ENCODE results near the gene ITGB1BP2.

The ITGB1BP2 gene

GRCh38 chrX:71301195-71301924, at the start of gene ITGB1BP2:
Gene ITGB1BP2, plus strand, starts transcription at chrX:71301750. Its CDS starts 57 bp downstream, at chrX:71301807.
- DNase-seq (ENCODE audit: extremely low spot score): no peak
- CTCF ChIA-PET: no interaction called here
- TF ChIP-seq NFRKB (IDR thresholded peaks at IDR 0.05) (no peak), TARDBP (IDR thresholded peaks at IDR 0.05) (no peak), BHLHE40 (IDR thresholded peaks at IDR 0.05; ENCODE audit: borderline replicate concordance) (no peak), SP1 (IDR thresholded peaks at IDR 0.05) (no peak), ELF4 (IDR thresholded peaks at IDR 0.05) (0 out of 2 replicates have a peak, but pooled peaks have one; percentile 12)
- POLR2A ChIA-PET: interaction anchor here (0.6 to 3.1 kb wide), 2 partner anchors 18 to 65 kb away, joined by 3 to 19 read pairs; partner anchors contain the start of genes NONO and TAF1

DNA sequence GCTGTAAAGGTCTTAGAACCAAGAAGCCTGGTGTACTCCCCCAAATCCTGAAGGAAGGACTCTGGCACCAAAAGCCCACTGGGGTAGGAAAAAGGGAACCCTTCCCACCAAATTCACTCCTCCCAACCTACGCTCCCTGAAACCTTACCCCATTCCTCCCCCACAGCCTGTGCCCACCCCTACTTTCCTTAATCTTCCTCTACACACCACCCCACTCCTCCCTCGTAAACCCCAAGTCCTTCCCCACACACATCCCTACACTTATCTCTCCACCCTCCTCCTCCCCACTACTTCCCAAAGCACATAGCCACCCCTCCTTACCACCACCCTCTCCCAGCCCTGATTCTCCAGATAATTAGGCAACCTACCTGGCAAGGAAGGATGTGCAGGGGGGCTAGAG, 49.3 kb upstream of the ITGB1BP2 start:
- ChIA-PET CTCF (no interaction called here), POLR2A (interaction anchor here (1.0 kb wide), 1 partner anchor 31 kb away, joined by 3 read pairs; the partner anchor contains the start of gene NONO)
- no peak for TF ChIP-seq FOXM1 (IDR thresholded peaks at IDR 0.05; ENCODE audit: borderline replicate concordance)
- no peak for TF ChIP-seq FOXK2 (IDR thresholded peaks at IDR 0.05)
- TF ChIP-seq SP1 (IDR thresholded peaks at IDR 0.05): no peak
- TF ChIP-seq TARDBP (IDR thresholded peaks at IDR 0.05): no peak
- no peak for TF ChIP-seq HDGF (IDR thresholded peaks at IDR 0.05; ENCODE audit: borderline replicate concordance)
- no peak for TF ChIP-seq NFRKB (IDR thresholded peaks at IDR 0.05)
- TF ChIP-seq ARNT (IDR thresholded peaks at IDR 0.05): no peak
- TF ChIP-seq, protein P1, sequence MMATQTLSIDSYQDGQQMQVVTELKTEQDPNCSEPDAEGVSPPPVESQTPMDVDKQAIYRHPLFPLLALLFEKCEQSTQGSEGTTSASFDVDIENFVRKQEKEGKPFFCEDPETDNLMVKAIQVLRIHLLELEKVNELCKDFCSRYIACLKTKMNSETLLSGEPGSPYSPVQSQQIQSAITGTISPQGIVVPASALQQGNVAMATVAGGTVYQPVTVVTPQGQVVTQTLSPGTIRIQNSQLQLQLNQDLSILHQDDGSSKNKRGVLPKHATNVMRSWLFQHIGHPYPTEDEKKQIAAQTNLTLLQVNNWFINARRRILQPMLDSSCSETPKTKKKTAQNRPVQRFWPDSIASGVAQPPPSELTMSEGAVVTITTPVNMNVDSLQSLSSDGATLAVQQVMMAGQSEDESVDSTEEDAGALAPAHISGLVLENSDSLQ (IDR thresholded peaks at IDR 0.05): no peak
- TF ChIP-seq ZNF384 (IDR thresholded peaks at IDR 0.05): no peak
- TF ChIP-seq ELF4 (IDR thresholded peaks at IDR 0.05): no peak
- TF ChIP-seq BHLHE40 (IDR thresholded peaks at IDR 0.05; ENCODE audit: borderline replicate concordance): no peak
- no peak for TF ChIP-seq L3MBTL2 (conservative IDR thresholded peaks at IDR 0.05)
- TF ChIP-seq LEF1 (IDR thresholded peaks at IDR 0.05; ENCODE audit: borderline replicate concordance): no peak
- no peak for TF ChIP-seq CTBP1 (IDR thresholded peaks at IDR 0.05; ENCODE audit: borderline replicate concordance)
- TF ChIP-seq SUZ12 (IDR thresholded peaks at IDR 0.05): no peak

GRCh38 chrX:71253253-71254091, 48.1 kb upstream of the ITGB1BP2 start:
- peak; percentile 57 for DNase-seq (ENCODE audit: extremely low spot score)
- ChIA-PET CTCF (interaction anchor here (0.8 kb wide), 1 partner anchor 25 kb away, joined by 4 read pairs; no protein-coding TSS in a partner anchor), POLR2A (interaction anchor here (0.7 to 3.1 kb wide), 3 partner anchors 30 to 71 kb away, joined by 3 to 42 read pairs (median 6); partner anchors contain the start of gene NONO)
- TF ChIP-seq CTBP1 (IDR thresholded peaks at IDR 0.05; ENCODE audit: borderline replicate concordance): no peak
- TF ChIP-seq LEF1 (IDR thresholded peaks at IDR 0.05; ENCODE audit: borderline replicate concordance): no peak

More for the DNA sequence above, 49.3 kb upstream of the ITGB1BP2 start:
- no peak for DNase-seq (ENCODE audit: extremely low spot score)

DNA sequence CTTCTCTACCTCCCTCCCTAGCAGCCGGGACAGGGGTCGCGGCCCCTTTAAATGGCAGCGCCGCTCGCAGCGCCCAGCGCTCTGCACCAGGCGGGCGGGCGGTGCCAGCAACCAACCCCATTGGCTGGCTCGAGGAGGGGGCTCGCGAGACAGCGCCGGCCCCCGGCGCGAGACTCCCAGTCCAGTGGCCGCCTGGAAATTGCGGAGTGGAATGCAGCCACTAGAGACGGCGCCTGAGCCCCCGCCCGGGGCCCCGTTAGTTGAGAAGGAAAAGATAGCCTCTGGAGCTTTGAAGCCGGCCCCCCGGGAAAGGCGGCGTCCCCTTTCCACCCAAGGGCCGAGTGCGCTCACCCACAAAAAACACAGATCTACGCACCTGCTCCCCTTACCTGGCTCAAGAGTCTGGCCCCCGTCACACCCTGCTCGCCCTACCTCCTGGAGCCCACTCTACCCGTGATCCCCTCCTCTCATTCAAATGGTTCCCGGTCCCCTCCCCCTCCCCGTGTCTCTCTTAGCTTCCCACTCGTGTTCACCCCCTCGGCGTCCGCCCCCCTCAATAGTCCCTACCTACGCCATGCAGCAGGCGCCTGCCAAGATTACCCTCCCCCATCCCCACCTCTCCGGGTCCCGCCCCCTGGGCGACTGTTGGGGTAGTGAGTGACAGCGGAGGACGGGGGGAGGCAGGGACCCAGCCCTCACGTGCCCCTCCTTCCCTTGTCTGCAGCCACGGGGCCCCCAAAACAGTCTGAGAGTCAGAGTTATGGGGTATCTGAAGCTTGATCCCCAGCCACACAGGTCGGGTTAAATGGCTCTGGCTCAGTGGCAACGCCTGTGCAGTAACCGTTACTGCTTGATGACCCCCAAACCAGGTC, 47.2 kb upstream of the ITGB1BP2 start, which contains the start of gene ZMYM3:
Gene ZMYM3, minus strand, starts transcription at position 49 of the 872 bp plus-strand sequence. CDS start 885 bp downstream, outside the sequence.
- POLR2A ChIA-PET: interaction anchor here (0.6 to 3.1 kb wide), 5 partner anchors 26 to 72 kb away, joined by 3 to 42 read pairs (median 3); partner anchors contain the start of gene NONO
- TF ChIP-seq SP1 (IDR thresholded peaks at IDR 0.05): no peak
- TF ChIP-seq, protein P1 (IDR thresholded peaks at IDR 0.05): peak; percentile 93
- TF ChIP-seq FOXM1 (IDR thresholded peaks at IDR 0.05; ENCODE audit: borderline replicate concordance): peak; percentile 87
- TF ChIP-seq TARDBP (IDR thresholded peaks at IDR 0.05): peak; percentile 51; the same call in 1 of the 2 replicates

GRCh38 chrX:71256051-71256450, 45.5 kb upstream of the ITGB1BP2 start:
- TF ChIP-seq, protein P1 (IDR thresholded peaks at IDR 0.05): no peak
- no peak for TF ChIP-seq NFRKB (IDR thresholded peaks at IDR 0.05)
- TF ChIP-seq ZNF384 (IDR thresholded peaks at IDR 0.05): no peak
- TF ChIP-seq FOXA1 (IDR thresholded peaks at IDR 0.05): no peak
- TF ChIP-seq LEF1 (IDR thresholded peaks at IDR 0.05; ENCODE audit: borderline replicate concordance): no peak
- TF ChIP-seq SP1 (IDR thresholded peaks at IDR 0.05): no peak
- TF ChIP-seq L3MBTL2 (conservative IDR thresholded peaks at IDR 0.05): no peak
- TF ChIP-seq SUZ12 (IDR thresholded peaks at IDR 0.05): no peak
- no peak for TF ChIP-seq BHLHE40 (IDR thresholded peaks at IDR 0.05; ENCODE audit: borderline replicate concordance)
- TF ChIP-seq CTBP1 (IDR thresholded peaks at IDR 0.05; ENCODE audit: borderline replicate concordance): no peak
- TF ChIP-seq TARDBP (IDR thresholded peaks at IDR 0.05): no peak
- TF ChIP-seq FOXM1 (IDR thresholded peaks at IDR 0.05; ENCODE audit: borderline replicate concordance): no peak
- no peak for DNase-seq (ENCODE audit: extremely low spot score)
- POLR2A ChIA-PET: interaction anchor here (0.6 to 3.1 kb wide), 3 partner anchors 20 to 110 kb away, joined by 3 to 42 read pairs (median 4); partner anchors contain the start of genes NONO and TAF1
- CTCF ChIA-PET: no interaction called here

More for the DNA sequence above, 47.2 kb upstream of the ITGB1BP2 start, which contains the start of gene ZMYM3:
- CTCF ChIA-PET: interaction anchor here (0.6 to 0.8 kb wide), 2 partner anchors 26 to 96 kb away, joined by 3 to 4 read pairs; no protein-coding TSS in a partner anchor
- peak; percentile 91 for DNase-seq (ENCODE audit: extremely low spot score)
